Measurements from ENCODE around the gene KLHL42.

KLHL42 gene

GRCh38 chr12:27785882-27786570 lies 6.0 kb downstream of the KLHL42 start:
- no peak for TF ChIP-seq CTCF (IDR thresholded peaks at IDR 0.05; ENCODE audit: extremely low read depth, missing control alignments)
- DNase-seq (ENCODE audit: low spot score), result no peak

GRCh38 chr12:27787559-27787958 lies 7.5 kb downstream of the KLHL42 start:
- DNase-seq (ENCODE audit: low spot score), result no peak
- no peak for TF ChIP-seq CTCF (IDR thresholded peaks at IDR 0.05; ENCODE audit: extremely low read depth, missing control alignments)

DNA sequence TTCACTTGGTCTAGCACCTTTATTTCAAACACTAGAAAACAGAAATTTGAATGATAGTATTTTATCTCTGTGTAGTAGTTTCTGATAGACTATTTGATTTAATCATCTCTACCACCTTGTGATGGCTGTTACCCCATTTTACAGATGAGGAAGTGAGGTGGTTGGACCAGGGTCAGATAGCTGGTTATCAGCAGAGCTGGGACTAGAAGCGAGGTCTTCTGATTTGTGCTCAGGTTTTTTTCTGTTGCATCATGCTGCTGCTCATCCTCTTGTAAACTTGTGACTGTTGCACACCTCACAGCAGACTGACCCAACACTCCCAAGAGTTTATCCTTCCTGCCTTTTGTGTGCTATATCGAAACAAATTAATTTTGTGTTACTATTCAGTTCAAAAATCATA lies 10.1 kb downstream of the KLHL42 start:
- TF ChIP-seq CTCF (IDR thresholded peaks at IDR 0.05; ENCODE audit: extremely low read depth, missing control alignments), result no peak
- no peak for DNase-seq (ENCODE audit: low spot score)

DNA sequence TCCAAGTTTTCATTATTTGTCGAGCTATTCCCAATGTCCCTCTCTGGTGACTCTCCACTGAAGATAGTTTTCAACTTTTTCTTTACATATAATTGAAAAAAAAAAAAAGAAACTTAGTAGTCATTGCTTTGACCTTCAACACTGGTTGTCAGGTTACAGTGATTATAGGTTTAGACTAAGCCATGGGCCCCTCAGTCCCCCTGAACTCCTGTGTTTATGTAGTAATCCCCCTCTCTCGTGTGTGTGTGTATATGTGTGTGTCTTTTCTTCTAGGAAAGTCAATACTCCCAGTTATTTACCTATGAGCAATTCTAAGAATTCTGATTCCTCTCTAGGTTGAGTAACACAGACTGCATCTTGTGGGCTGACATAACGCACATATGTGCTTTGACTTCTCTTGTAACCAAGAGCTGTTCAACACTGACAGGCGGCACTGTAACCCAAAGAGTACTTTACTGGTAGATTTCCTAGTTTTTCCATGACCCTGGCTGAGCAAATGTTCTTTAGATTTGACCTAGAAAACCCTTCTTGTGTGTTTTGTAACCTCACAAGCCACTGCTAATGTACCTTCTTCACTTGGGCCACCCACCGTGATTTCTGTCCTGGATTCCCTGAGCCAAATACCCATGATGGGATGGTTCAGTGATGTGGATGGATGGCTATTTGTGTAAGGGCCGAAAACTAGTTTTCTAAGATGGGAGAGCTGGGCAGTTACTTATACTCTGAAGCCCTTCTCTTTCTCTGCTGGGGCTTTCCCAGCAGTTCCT lies 15.0 kb downstream of the KLHL42 start:
- TF ChIP-seq CTCF (IDR thresholded peaks at IDR 0.05; ENCODE audit: extremely low read depth, missing control alignments), result no peak
- DNase-seq (ENCODE audit: low spot score), result no peak

DNA sequence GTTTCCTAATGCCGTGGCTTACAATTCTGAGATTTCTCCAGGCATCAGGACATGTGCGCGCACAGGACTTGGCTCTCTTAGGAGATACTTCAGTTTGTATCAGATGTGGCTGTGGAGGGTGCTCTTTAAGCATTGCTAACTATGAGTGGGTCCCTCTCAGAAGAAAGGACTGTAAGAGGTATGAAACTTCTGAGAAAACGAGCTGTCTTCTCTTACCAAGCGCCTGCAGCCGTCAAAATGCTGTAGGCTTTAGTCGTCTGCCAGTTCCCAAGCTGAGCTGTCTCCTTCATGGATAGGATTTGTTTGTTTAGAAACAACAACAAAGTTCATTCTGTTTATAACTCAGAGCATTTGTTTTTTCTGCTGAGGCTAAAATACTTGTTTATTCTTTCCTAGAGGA lies 16.1 kb downstream of the KLHL42 start:
- no peak for TF ChIP-seq CTCF (IDR thresholded peaks at IDR 0.05; ENCODE audit: extremely low read depth, missing control alignments)
- DNase-seq (ENCODE audit: low spot score), result no peak

DNA sequence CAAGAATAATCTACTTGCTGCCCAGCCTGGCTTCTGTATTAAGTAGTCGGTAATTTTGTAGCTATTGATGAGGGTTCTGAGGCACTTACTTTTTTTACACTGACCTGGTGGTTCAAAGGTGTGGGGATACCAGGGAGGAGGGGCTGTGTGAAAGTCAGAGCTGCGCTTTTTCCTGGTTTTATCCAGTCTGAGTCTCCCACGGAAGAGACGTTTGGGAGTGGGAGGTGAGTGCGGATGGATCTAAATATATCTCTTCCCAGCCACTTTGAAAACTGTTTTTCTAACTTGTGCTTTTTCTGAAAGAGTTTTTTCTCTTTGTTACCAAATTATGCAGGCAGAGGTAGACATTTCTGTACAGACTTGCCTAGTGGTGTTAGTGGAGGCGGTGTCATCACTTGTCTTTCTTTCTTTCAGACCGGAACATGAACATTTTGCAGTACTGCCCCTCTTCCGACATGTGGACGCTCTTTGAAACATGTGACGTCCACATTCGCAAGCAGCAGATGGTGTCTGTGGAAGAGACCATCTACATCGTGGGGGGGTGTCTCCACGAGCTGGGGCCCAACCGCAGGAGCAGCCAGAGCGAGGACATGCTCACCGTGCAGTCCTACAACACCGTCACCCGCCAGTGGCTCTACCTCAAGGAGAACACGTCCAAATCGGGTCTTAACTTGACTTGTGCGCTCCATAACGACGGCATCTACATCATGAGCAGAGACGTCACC lies 17.4 kb downstream of the KLHL42 start:
- no peak for TF ChIP-seq CTCF (IDR thresholded peaks at IDR 0.05; ENCODE audit: extremely low read depth, missing control alignments)
- no peak for DNase-seq (ENCODE audit: low spot score)

GRCh38 chr12:27800819-27801218 lies 20.8 kb downstream of the KLHL42 start:
- no peak for TF ChIP-seq CTCF (IDR thresholded peaks at IDR 0.05; ENCODE audit: extremely low read depth, missing control alignments)
- no peak for DNase-seq (ENCODE audit: low spot score)
